GM12891 (cell line): Measurements from ENCODE around the gene RASL10A.

Experiments
- PAX5 ChIP-seq: IDR thresholded peaks from 2 replicates; pipeline ENCODE4 v1.6.1; 2011; ENCODE audit warnings: low read length, moderate library complexity, mild to moderate bottlenecking; ENCODE audit not compliant: insufficient read depth, severe bottlenecking
- POLR2A ChIP-seq: IDR thresholded peaks from 2 replicates; pipeline ENCODE4 v1.6.1; 2011; ENCODE audit warnings: low read depth, low read length, control low read depth
- POLR2AphosphoS5 ChIP-seq: IDR thresholded peaks from 2 replicates; pipeline ENCODE4 v1.6.1; 2011; ENCODE audit warnings: low read depth, low read length, control low read depth
- POU2F2 ChIP-seq: IDR thresholded peaks from 2 replicates; pipeline ENCODE4 v1.6.1; 2011; ENCODE audit warnings: low read depth, mild to moderate bottlenecking, control low read depth, low read length, moderate library complexity
- SPI1 ChIP-seq: IDR thresholded peaks from 2 replicates; pipeline ENCODE4 v1.6.1; 2011; ENCODE audit warnings: low read depth, low read length, control low read depth
- TAF1 ChIP-seq: IDR thresholded peaks from 2 replicates; pipeline ENCODE4 v1.6.1; 2011; ENCODE audit warnings: low read depth, low read length, control low read depth

DNA sequence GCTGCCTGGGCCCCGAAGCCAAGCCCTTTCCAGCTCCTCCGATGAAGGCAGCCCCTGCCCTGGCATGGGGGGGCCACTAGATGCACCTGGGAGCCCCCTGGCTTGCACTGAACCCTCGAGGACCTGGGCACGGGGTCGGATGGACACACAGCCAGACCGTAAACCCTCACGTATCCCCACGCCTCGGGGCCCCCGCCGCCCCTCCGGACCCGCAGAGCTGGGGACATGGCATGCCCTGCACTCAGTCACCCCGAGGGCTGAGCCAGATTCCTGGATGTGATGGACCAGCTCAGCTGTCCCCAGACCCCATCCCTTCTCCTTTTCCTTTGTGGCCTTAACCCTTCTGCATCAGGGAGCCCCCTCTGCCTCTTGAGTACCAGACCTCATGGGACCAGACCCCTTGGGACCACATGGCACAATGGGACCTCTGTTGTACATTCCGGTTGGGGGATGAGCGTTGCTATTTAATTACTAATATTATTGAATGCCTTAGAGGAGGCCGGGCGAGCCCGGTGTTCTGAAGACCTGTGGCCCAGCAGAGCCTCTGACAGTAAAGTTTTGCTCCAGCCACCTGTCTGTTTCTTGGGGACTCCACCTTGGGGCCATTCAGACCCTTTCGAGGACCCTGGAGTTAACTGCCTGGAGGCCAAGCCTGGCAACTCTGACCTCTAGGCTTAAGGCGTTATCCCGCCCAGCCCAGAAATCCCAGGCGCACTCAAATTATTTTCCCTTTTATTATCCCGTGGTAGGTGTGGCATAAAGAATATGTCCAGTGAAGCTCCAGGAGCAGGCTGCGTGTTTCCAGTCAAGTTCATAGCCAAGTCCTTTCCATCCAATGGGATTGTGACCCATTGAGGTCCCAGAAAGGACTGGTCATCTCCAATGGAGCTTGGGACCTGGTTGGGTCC, 3.0 kb downstream of the RASL10A start:
- TF ChIP-seq POLR2AphosphoS5 (no peak), POLR2A (no peak), TAF1 (no peak), SPI1 (no peak), PAX5 (no peak), POU2F2 (no peak)
